Motor neuron (in vitro differentiated cells): ENCODE results near the gene MTA3. TPM values are rescaled to one million over a fixed set of nuclear protein-coding genes. Genes with fewer than 3 reads are reported as not detected.
"Not testable (repeated sequence)": the region's sequence is repeated elsewhere in the genome, so short reads cannot be mapped to it uniquely, and the experiment has no call there.

Source experiments
- ATAC-seq, 8 experiments: fragments of 200-7000 bp; cut with Tn5 transposase; replicated peaks in 6 of 8; 2 replicates each; pipeline ENCODE4 v1.8.0; 2021; ENCODE audit warnings: mild to moderate bottlenecking in 8 of 8, moderate library complexity in 8 of 8
- H3K27ac ChIP-seq, 2 donors: fragments of 250-450 bp; sonication (Bioruptor Pico); 2 replicates each; pipeline ENCODE4 v1.9.0; 2021; ENCODE audit warnings: antibody characterized with exemption in 2 of 2, mild to moderate bottlenecking in 2 of 2, moderate library complexity in 1 of 2
- H3K4me1 ChIP-seq, 2 donors: fragments of 250-450 bp; sonication (Bioruptor Pico); replicated peaks in 1 of 2; 2 replicates each; pipeline ENCODE4 v1.6.1; 2021; ENCODE audit warnings: antibody characterized with exemption in 2 of 2, mild to moderate bottlenecking in 2 of 2, moderate library complexity in 1 of 2
- H3K4me3 ChIP-seq, 5 donors: fragments of 250-450 bp; sonication (Bioruptor Pico); 2 replicates each; pipeline ENCODE4 v1.9.0; 2021; ENCODE audit warnings: antibody characterized with exemption in 5 of 5, mild to moderate bottlenecking in 5 of 5, moderate library complexity in 4 of 5
- WGBS, 10 experiments: fragments of 450-650 bp; shearing (Covaris generic); methylation state at CpG; one replicate each; pipeline ENCODE4 v1.0.0; 2022; 5-methylcytosine and 5-hydroxymethylcytosine counted together
- in situ Hi-C, 9 experiments: fragments of 400-800 bp; cut with MboI; loops; one replicate each; pipeline ENCODE4 v1.15.0; 2021; ENCODE audit warnings: low sequenced_read_pairs in 9 of 9, low pct_unique_long_range_greater_than_20kb in 2 of 9; ENCODE audit not compliant: unreplicated experiment in 9 of 9
- total RNA-seq, 8 experiments: library from RNA; unstranded; fragments of 300-600 nt; gene quantifications; 2 replicates each; pipeline versions ENCODE4 v1.2.3 to v1.2.4, GENCODE V29; 2022

MTA3 gene
- total RNA-seq, 8 experiments from 2014 or later, result 23.1 to 85.9 (median 34.6) TPM

- WGBS, 10 experiments, result 90 to 100% (median 100%) methylated on average over 1 of the region's 1 CpG; no CpG with 5 or more reads in 6 of the 10 experiments
- Histone ChIP-seq H3K27ac (no peak overlapping the region), H3K4me1 (no peaks in the 10 kb centered on the region), H3K4me3 (no peak overlapping the region)
- no peak for ATAC-seq
- in situ Hi-C loops, result no loop called here
Observed at GRCh38 chr2:42711896-42712295, 143.5 kb downstream of the MTA3 start.

- H3K4me3 ChIP-seq, result no peak overlapping the region
- H3K27ac ChIP-seq, result no peak overlapping the region
- no peak for ATAC-seq
- no peaks in the 10 kb centered on the region for H3K4me1 ChIP-seq
- in situ Hi-C loops, result no loop called here
- 83 to 100% (median 92%) methylated on average over 1 to 2 of the region's 2 CpGs; no CpG with 5 or more reads in 2 of the 10 experiments for WGBS, 10 experiments
Observed at GRCh38 chr2:42712934-42713333, 144.5 kb downstream of the MTA3 start.

GRCh38 chr2:42713920-42714319, 145.5 kb downstream of the MTA3 start:
- Histone ChIP-seq H3K4me1 (no peaks in the 10 kb centered on the region), H3K4me3 (no peak overlapping the region), H3K27ac (no peak overlapping the region)
- in situ Hi-C loops, result no loop called here
- 30 to 100% (median 83%) methylated on average over 1 to 4 of the region's 4 CpGs for WGBS, 10 experiments
- ATAC-seq, result no peak

GRCh38 chr2:42714686-42715085, 146.3 kb downstream of the MTA3 start:
- Histone ChIP-seq H3K4me3 (no peak overlapping the region), H3K4me1 (no peaks in the 10 kb centered on the region), H3K27ac (no peak overlapping the region)
- WGBS, 10 experiments, result 70 to 100% (median 87%) methylated on average over 1 to 5 of the region's 7 CpGs; no CpG with 5 or more reads in 1 of the 10 experiments
- ATAC-seq, result no peak
- in situ Hi-C loops, result no loop called here

GRCh38 chr2:42721898-42722297, 153.5 kb downstream of the MTA3 start:
- H3K4me3 ChIP-seq, result no peak overlapping the region
- in situ Hi-C loops, result no loop called here
- no peak overlapping the region for H3K27ac ChIP-seq
- WGBS, 10 experiments, result 67 to 100% (median 95%) methylated on average over 1 to 2 of the region's 2 CpGs; no CpG with 5 or more reads in 2 of the 10 experiments
- peak in 1 of 8 experiments; percentile 25 for ATAC-seq
- H3K4me1 ChIP-seq, result no peaks in the 10 kb centered on the region

- peak in 6 of 8 experiments; percentile 31 to 98 (median 79) for ATAC-seq
- WGBS, 10 experiments, result 5 to 95% (median 58%) methylated on average over 2 to 6 of the region's 7 CpGs
- Histone ChIP-seq H3K4me3 (no peak overlapping the region), H3K4me1 (no peaks in the 10 kb centered on the region), H3K27ac (no peak overlapping the region)
- in situ Hi-C loops, result no loop called here
Observed at GRCh38 chr2:42722320-42723190, 154.1 kb downstream of the MTA3 start.

- no peaks in the 10 kb centered on the region for H3K4me1 ChIP-seq
- no peak overlapping the region for H3K4me3 ChIP-seq
- ATAC-seq, result no peak
- no peak overlapping the region for H3K27ac ChIP-seq
- in situ Hi-C loops, result no loop called here
Observed at GRCh38 chr2:42723465-42723864, 155.0 kb downstream of the MTA3 start.

- Histone ChIP-seq H3K4me1 (no peaks in the 10 kb centered on the region), H3K4me3 (no peak overlapping the region), H3K27ac (no peak overlapping the region)
- in situ Hi-C loops, result no loop called here
- WGBS, 10 experiments, result 60 to 94% (median 80%) methylated on average over 1 to 2 of the region's 2 CpGs; no CpG with 5 or more reads in 3 of the 10 experiments
- no peak for ATAC-seq
Observed at GRCh38 chr2:42724886-42725285, 156.5 kb downstream of the MTA3 start.

- Histone ChIP-seq H3K27ac (no peak overlapping the region), H3K4me3 (no peak overlapping the region), H3K4me1 (no peaks in the 10 kb centered on the region)
- WGBS, 10 experiments, result 17 to 100% (median 90%) methylated on average over 1 to 2 of the region's 4 CpGs; no CpG with 5 or more reads in 2 of the 10 experiments
- in situ Hi-C loops, result no loop called here
- ATAC-seq, result no peak
Observed at GRCh38 chr2:42725657-42726056, 157.2 kb downstream of the MTA3 start.

- WGBS, 10 experiments, result 50 to 100% (median 100%) methylated on average over 1 to 2 of the region's 2 CpGs; no CpG with 5 or more reads in 4 of the 10 experiments
- ATAC-seq, result no peak
- Histone ChIP-seq H3K4me1 (no peaks in the 10 kb centered on the region), H3K27ac (no peak overlapping the region), H3K4me3 (no peak overlapping the region)
- in situ Hi-C loops, result no loop called here
Observed at GRCh38 chr2:42726680-42727079, 158.2 kb downstream of the MTA3 start.

- in situ Hi-C loops, H3K4me3 ChIP-seq, H3K27ac ChIP-seq, H3K4me1 ChIP-seq, ATAC-seq: not testable (repeated sequence)
- WGBS, 10 experiments, result 64 to 100% (median 93%) methylated on average over 1 to 4 of the region's 4 CpGs; no CpG with 5 or more reads in 3 of the 10 experiments
Observed at GRCh38 chr2:42731316-42731715, 162.9 kb downstream of the MTA3 start.

GRCh38 chr2:42733852-42734251, 165.4 kb downstream of the MTA3 start:
- WGBS, 10 experiments, result 71 to 100% (median 100%) methylated on average over 1 of the region's 1 CpG; no CpG with 5 or more reads in 1 of the 10 experiments
- Histone ChIP-seq H3K4me3 (no peak overlapping the region), H3K27ac (no peak overlapping the region), H3K4me1 (no peaks in the 10 kb centered on the region)
- in situ Hi-C loops, result no loop called here
- ATAC-seq, result no peak

GRCh38 chr2:42736598-42737322, 168.3 kb downstream of the MTA3 start:
- Histone ChIP-seq H3K4me3 (no peak overlapping the region), H3K27ac (no peak overlapping the region), H3K4me1 (no peaks in the 10 kb centered on the region)
- peak in 3 of 8 experiments; percentile 28 to 62 (median 39) for ATAC-seq
- in situ Hi-C loops, result no loop called here
